Mononuclear cell (primary cell): ENCODE results near the gene MR1. TPM values are rescaled to one million over a fixed set of nuclear protein-coding genes. Genes with fewer than 3 reads are reported as not detected.

Experiments used
- H3K27me3 ChIP-seq: 2 replicates; pipeline ENCODE4 v1.6.0; 2011; ENCODE audit warnings: low read length, control low read depth; ENCODE audit not compliant: insufficient read depth
- H3K4me1 ChIP-seq: 2 replicates; pipeline ENCODE4 v1.5.1; 2011; ENCODE audit warnings: mild to moderate bottlenecking, low read length, control low read depth; ENCODE audit not compliant: insufficient read depth
- H3K4me3 ChIP-seq: 2 replicates; pipeline ENCODE4 v1.5.1; 2011; ENCODE audit warnings: mild to moderate bottlenecking, low read length, moderate library complexity
- H3K9me3 ChIP-seq: 2 replicates; pipeline ENCODE4 v1.5.1; 2011; ENCODE audit warnings: low read depth, mild to moderate bottlenecking, control low read depth, low read length
- total RNA-seq: library from RNA; depleted of rRNA; stranded (reverse); fragments of >200 nt; gene quantifications from one replicate; pipeline ENCODE4 v1.2.3, GENCODE V29; 2012

Gene MR1
- total RNA-seq = 19.2 TPM

GRCh38 chr1:181033799-181034451 lies at the start of gene MR1:
MR1 (plus strand) TSS chr1:181033983; CDS start chr1:181034008, 25 bp downstream.
- no peaks in the 10 kb centered on the region for H3K9me3 ChIP-seq
- peak within 1 kb of the TSS; percentile 86 for H3K4me3 ChIP-seq
- H3K4me1 ChIP-seq = peaks cover 54% of the 10 kb centered on the region
- H3K27me3 ChIP-seq = no peaks in the 10 kb centered on the region

- Histone ChIP-seq H3K4me1 (no peaks in the 10 kb centered on the region), H3K27me3 (no peaks in the 10 kb centered on the region), H3K9me3 (no peaks in the 10 kb centered on the region), H3K4me3 (no peak overlapping the region)
Measured at GRCh38 chr1:180988253-180988752, 45.5 kb upstream of the MR1 start.

GRCh38 chr1:180994262-180994661 lies 39.5 kb upstream of the MR1 start:
- no peaks in the 10 kb centered on the region for H3K4me1 ChIP-seq
- no peaks in the 10 kb centered on the region for H3K27me3 ChIP-seq
- H3K4me3 ChIP-seq = no peak overlapping the region
- no peaks in the 10 kb centered on the region for H3K9me3 ChIP-seq

DNA sequence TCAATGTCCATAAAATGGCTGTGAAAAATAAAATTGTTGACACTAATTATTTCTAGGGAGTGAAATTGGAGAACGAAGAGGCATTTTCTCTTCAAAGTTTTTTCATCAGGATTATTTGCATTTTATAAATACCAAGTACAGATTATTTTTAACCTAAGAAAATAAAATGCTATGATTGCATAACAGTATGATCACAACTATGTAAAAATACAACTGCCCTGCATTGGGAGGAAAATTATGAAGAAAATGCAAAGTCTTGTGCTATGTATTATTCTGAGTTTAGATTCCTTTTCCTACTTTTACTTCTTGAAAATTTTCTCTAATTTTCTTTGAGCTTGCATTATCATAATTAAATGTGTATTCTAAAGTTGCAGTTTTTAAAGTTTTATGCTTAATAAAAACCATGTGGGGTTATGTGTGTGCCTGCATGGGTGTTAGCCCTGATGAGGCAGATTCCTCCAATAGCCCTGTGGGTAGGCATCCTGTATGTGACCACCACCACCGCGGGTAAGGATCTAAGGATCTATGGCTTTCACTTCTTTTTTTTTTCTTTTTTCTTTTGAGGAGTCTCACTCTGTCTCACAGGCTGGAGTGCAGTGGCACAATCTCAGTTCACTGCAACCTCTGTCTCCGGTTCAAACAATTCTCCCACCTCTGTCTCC lies 35.8 kb upstream of the MR1 start:
- no peaks in the 10 kb centered on the region for H3K27me3 ChIP-seq
- no peaks in the 10 kb centered on the region for H3K4me1 ChIP-seq
- H3K4me3 ChIP-seq = no peak overlapping the region
- no peaks in the 10 kb centered on the region for H3K9me3 ChIP-seq

GRCh38 chr1:181001091-181001780 lies 32.5 kb upstream of the MR1 start:
- no peaks in the 10 kb centered on the region for H3K27me3 ChIP-seq
- H3K4me1 ChIP-seq = no peaks in the 10 kb centered on the region
- H3K9me3 ChIP-seq = no peaks in the 10 kb centered on the region
- no peak overlapping the region for H3K4me3 ChIP-seq

DNA sequence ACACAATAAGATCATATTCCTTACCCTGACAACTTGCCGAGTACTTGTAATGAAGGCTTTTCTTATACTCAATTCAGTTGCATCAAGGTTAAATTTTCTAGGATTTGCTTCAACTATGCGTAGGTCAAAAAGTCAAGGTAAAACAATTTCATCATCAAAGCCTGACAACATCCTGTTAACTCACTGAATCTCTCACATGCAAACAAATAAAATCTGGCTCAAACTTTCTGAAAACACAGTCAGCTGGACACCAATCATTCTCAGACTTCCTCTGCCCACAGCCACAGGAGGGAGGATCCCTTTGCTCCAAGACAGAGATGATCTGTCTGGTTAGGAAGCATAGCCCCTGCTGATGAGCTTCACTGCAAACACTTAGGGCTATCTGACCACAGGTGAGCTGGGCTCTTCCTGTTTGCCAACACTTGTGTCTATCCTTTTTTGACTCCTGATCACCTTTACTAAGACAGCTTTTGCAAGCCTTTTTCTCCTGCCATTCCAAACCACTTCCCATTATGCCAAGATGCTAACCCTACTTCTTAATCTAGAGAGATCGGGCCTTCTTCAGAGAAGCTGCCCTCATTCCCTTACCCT lies 31.1 kb upstream of the MR1 start:
- no peak overlapping the region for H3K4me3 ChIP-seq
- no peaks in the 10 kb centered on the region for H3K27me3 ChIP-seq
- no peaks in the 10 kb centered on the region for H3K9me3 ChIP-seq
- no peaks in the 10 kb centered on the region for H3K4me1 ChIP-seq

- Histone ChIP-seq H3K27me3 (no peaks in the 10 kb centered on the region), H3K4me1 (peaks cover 57% of the 10 kb centered on the region), H3K4me3 (no peak overlapping the region), H3K9me3 (no peaks in the 10 kb centered on the region)
Measured at GRCh38 chr1:181010789-181011188, 23.0 kb upstream of the MR1 start.

GRCh38 chr1:181011301-181012202 lies 22.2 kb upstream of the MR1 start:
- H3K4me3 ChIP-seq = no peak overlapping the region
- peaks cover 63% of the 10 kb centered on the region for H3K4me1 ChIP-seq
- no peaks in the 10 kb centered on the region for H3K27me3 ChIP-seq
- H3K9me3 ChIP-seq = no peaks in the 10 kb centered on the region

DNA sequence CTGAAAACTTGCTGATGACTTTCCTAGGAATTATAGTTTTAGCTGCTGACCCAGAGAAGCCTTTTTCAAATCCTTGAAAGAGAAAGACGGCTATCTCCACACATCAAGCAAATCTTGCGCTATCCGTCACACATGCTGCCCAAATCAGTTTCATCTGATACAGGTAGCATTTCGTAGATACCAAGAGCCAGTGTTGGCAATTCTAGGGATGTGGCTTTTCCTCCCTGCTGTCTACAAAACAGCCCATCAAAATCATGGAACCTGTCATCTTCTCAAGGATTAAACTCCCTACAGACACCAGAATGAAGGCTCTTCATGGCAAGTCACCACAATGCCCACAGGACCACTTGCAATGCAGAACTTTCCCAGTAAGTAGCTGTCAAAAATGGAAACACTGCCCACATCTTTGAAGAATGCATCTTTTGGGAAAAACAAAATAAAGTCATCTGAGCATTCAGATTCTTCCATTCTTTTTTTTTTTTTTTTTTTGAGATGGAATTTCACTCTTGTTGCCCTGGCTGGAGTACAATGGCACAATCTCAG lies 21.5 kb upstream of the MR1 start:
- peaks cover 65% of the 10 kb centered on the region for H3K4me1 ChIP-seq
- H3K9me3 ChIP-seq = no peaks in the 10 kb centered on the region
- no peaks in the 10 kb centered on the region for H3K27me3 ChIP-seq
- H3K4me3 ChIP-seq = no peak overlapping the region

DNA sequence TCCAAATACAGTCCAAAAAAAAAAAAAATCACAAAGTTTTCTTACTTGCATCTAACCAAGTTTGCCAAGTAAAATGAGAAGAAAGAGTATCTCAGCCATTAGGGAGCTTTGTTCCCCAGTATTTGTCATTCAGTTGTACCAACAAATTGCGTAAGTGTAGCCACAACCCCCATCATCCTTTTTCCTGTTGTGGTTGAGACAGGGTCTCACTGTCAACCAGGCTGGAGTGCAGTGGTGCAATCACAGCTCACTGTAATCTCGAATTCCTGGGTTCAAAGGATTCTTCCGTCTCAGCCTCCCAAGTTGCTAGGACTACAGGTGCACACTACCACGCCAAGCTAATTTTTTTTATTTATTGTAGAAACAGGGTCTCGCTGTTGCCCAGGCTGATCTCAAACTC lies 20.6 kb upstream of the MR1 start:
- Histone ChIP-seq H3K27me3 (no peaks in the 10 kb centered on the region), H3K4me3 (no peak overlapping the region), H3K4me1 (peaks cover 65% of the 10 kb centered on the region), H3K9me3 (no peaks in the 10 kb centered on the region)

- H3K27me3 ChIP-seq = no peaks in the 10 kb centered on the region
- peaks cover 78% of the 10 kb centered on the region for H3K4me1 ChIP-seq
- H3K9me3 ChIP-seq = no peaks in the 10 kb centered on the region
- no peak overlapping the region for H3K4me3 ChIP-seq
Measured at GRCh38 chr1:181014477-181015250, 19.1 kb upstream of the MR1 start.

- no peaks in the 10 kb centered on the region for H3K9me3 ChIP-seq
- H3K27me3 ChIP-seq = no peaks in the 10 kb centered on the region
- peaks cover 74% of the 10 kb centered on the region for H3K4me1 ChIP-seq
- no peak overlapping the region for H3K4me3 ChIP-seq
Measured at GRCh38 chr1:181015251-181015615, 18.6 kb upstream of the MR1 start.

DNA sequence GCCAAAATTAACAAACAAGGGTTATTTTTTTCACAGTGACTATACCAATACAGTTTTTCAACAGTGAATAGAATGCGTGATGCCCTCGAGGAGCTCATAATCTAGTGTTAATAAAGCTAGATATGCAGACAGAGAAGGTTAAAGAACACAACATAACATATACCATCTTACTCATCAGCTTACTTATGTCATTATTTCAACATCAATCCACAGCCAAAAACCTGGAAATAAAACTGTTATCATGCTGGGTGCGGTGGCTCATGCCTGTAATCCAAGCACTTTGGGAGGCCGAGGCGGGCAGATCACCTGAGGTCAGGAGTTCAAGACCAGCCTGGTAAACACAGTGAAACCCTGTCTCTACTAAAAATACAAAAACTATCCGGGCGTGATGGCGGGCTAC lies 17.2 kb upstream of the MR1 start:
- Histone ChIP-seq H3K4me1 (peaks cover 76% of the 10 kb centered on the region), H3K4me3 (no peak overlapping the region), H3K27me3 (no peaks in the 10 kb centered on the region), H3K9me3 (no peaks in the 10 kb centered on the region)
